GM06990 (cell line): ENCODE results near the gene SYT9.

Experiments
- DNase-seq: peaks from one replicate; pipeline ENCODE4 v3.0.0-alpha.2; 2011; ENCODE audit not compliant: insufficient read length; ENCODE audit errors: extremely low read depth
- H3K27me3 ChIP-seq: replicated peaks from 2 replicates; pipeline ENCODE4 v1.6.0; 2011; ENCODE audit warnings: low read length; ENCODE audit not compliant: control insufficient read depth, insufficient read depth
- H3K36me3 ChIP-seq: 2 replicates; pipeline ENCODE4 v1.5.1; 2011; ENCODE audit warnings: low read length; ENCODE audit not compliant: control insufficient read depth, insufficient read depth
- H3K4me3 ChIP-seq: replicated peaks from 2 replicates; pipeline ENCODE4 v1.5.1; 2011; ENCODE audit warnings: low read depth, mild to moderate bottlenecking, control low read depth, low read length
- TF ChIP-seq, protein P1 (sequence below): IDR thresholded peaks from 2 replicates; pipeline ENCODE4 v1.5.1; 2011; ENCODE audit warnings: low read length, control low read depth, mild to moderate bottlenecking, inconsistent platforms; ENCODE audit not compliant: insufficient read depth, poor library complexity, severe bottlenecking

Gene SYT9

DNA sequence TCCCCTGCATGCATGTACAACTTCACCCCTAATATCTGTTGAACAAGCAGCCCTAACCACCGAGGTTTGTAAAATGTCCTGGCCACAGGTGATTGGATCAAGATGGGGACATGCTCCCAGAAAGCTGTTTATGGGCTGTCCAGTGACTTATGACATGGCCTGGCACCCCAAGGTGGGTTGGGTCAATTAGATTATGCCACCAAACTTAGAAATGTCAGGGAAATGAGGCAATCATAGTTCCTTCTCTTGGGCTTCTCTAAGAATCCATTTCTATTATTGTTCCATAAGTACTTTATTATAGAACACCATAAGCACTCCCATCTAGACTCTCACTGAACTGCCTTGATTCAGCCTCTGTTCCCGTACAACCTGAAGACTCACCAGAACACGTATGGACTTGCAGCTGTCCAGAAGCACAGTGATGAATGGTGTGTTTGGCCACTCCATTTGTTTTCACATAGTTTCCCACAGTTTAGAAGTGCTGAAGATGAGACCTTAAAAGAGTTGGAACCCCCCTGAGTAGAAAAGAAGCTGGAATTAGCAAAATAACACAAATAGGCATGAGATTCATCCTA lies 188.1 kb downstream of the SYT9 start:
- H3K27me3 ChIP-seq: no peaks in the 10 kb centered on the region
- TF ChIP-seq, protein P1, sequence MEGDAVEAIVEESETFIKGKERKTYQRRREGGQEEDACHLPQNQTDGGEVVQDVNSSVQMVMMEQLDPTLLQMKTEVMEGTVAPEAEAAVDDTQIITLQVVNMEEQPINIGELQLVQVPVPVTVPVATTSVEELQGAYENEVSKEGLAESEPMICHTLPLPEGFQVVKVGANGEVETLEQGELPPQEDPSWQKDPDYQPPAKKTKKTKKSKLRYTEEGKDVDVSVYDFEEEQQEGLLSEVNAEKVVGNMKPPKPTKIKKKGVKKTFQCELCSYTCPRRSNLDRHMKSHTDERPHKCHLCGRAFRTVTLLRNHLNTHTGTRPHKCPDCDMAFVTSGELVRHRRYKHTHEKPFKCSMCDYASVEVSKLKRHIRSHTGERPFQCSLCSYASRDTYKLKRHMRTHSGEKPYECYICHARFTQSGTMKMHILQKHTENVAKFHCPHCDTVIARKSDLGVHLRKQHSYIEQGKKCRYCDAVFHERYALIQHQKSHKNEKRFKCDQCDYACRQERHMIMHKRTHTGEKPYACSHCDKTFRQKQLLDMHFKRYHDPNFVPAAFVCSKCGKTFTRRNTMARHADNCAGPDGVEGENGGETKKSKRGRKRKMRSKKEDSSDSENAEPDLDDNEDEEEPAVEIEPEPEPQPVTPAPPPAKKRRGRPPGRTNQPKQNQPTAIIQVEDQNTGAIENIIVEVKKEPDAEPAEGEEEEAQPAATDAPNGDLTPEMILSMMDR: no peak
- H3K36me3 ChIP-seq: no peaks in the 10 kb centered on the region
- no peak for DNase-seq
- H3K4me3 ChIP-seq: no peak overlapping the region

DNA sequence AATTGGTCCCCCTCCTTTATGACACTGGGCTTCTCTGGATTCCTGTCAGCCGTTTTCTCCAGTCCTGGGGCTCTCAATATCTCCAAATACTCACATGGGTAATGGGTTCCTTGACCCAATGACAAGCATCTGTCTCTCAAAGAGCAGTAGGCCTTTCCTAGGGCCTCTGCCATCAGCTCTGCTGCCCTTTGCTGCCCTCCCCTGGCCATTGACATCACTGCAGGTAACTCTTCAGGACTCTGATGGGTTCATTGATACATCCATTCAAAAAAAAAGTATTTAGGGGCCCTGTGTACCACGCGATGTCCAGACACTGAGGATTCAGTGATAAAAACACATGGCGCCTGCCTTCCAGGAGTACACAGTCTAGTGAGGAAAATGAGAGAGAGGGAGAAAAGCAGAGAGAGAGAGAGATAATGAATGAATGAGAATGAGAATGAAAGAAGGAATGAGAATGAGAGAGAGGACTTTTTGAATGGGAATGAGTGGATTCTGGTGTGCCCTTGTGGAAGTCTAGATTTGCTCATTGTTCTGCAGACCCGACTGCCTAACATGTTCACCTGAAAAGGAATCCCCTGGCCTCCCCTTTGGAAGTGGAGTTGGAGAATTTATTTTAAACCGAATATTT lies 191.0 kb downstream of the SYT9 start:
- peak; percentile 24 for DNase-seq
- H3K27me3 ChIP-seq: no peaks in the 10 kb centered on the region
- H3K4me3 ChIP-seq: no peak overlapping the region
- H3K36me3 ChIP-seq: no peaks in the 10 kb centered on the region
- TF ChIP-seq, protein P1: peak; percentile 88

DNA sequence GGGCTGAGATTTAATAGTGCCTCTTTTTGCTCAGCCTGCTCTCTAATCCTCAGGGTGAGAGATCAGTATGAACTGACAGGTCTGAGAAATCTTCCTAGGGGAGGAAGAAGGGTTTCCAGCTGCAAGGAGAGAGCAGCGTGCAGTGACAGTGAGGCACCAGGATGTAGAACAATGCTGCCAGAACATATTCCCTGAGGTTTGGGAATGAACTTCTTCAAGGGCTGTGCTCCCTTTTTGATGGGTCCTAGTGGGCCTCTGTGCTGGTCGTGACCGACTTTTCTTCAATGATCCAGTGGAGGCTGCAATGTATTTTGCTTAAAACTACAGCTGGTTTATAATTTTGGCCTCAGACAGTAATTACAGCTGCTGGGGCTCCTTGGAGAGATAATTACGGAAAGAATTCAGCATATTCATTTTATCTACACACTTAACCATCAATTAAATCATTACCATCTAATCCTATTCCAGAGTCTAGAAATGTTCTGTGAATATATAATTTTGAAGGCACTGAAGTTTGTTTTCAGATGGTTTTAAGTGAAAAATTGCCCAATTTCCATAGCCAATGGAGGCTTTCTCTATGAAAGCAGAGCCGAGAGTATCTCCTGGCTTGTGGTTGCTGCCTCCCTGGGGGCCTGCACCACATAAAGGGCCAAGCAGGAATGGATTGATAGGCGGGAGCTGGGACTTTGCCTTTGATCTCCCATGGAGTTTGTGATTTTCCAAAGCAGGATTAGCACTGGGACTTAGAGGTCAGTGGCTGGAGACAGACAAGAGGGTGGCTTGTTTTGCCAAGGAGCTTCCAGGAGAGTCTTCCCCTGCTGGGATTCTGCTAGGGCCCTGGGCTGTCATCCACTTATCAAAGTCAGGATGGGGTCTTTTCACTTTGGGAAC lies 192.6 kb downstream of the SYT9 start:
- Histone ChIP-seq H3K27me3 (no peaks in the 10 kb centered on the region), H3K36me3 (no peaks in the 10 kb centered on the region), H3K4me3 (no peak overlapping the region)
- TF ChIP-seq, protein P1: no peak
- no peak for DNase-seq

DNA sequence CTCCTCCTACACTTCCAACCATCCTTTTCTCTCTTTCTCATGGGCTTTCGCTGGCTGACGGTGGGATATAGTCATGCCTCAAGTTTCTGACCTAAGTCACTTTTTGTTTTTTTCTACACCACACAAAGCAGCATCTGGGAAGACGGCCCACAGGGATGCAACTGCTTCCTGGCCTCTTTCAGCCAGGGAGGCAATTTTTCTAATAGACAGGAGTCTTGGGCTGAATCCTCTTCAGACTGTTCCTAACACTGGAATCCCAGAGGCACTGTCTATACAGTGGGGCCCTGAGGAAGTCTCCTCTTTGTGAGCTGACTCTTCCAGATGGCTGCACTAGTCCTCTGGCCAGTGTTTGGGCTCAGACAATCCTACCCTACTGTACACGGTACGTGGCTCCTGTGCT lies 193.9 kb downstream of the SYT9 start:
- DNase-seq: no peak
- Histone ChIP-seq H3K27me3 (no peaks in the 10 kb centered on the region), H3K4me3 (no peak overlapping the region), H3K36me3 (no peaks in the 10 kb centered on the region)
- TF ChIP-seq, protein P1: no peak

DNA sequence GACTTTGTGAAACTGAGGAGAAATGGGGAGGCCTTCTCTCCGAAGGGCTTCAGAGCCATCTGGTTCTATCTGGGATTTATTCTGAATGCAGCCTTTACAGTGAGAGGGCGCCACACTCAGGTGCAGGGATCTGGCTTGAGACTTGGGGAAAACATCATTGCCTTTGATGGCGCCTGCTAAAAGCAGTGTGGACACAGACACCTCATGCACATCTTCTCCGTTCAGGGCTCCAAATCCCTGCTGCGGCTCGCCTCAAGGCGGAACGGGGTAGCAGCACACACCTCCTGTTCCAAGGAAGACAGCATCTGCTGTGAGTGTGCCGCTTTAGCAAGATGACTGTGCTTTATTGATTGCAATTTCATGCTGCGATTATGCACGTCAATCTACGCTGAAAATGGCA lies 196.5 kb downstream of the SYT9 start:
- Histone ChIP-seq H3K27me3 (no peaks in the 10 kb centered on the region), H3K36me3 (no peaks in the 10 kb centered on the region), H3K4me3 (no peak overlapping the region)
- no peak for DNase-seq
- TF ChIP-seq, protein P1: no peak
